Measurements from ENCODE around the gene UNC5C. TPM values are rescaled to one million over a fixed set of nuclear protein-coding genes. Genes with fewer than 3 reads are reported as not detected.

The UNC5C gene
- total RNA-seq, 4 donors from 2014 or later: 1.2 to 5.0 (median 3.0) TPM

- Histone ChIP-seq H3K4me3 (no peak overlapping the region), H3K4me1 (no peaks in the 10 kb centered on the region), H3K27me3 (no peaks in the 10 kb centered on the region), H3K9me3 (no peaks in the 10 kb centered on the region), H3K36me3 (no peaks in the 10 kb centered on the region), H3K27ac (peak overlapping the region in 1 of 4 donors; percentile 39)
- 69 to 99% methylated on average over 3 of the region's 3 CpGs for WGBS, 2 donors
- no peak for DNase-seq (ENCODE audit: low spot score in 2 of 2)
- TF ChIP-seq POLR2A (IDR thresholded peaks at IDR 0.05): no peak
- no peak for TF ChIP-seq EP300 (IDR thresholded peaks at IDR 0.05)
- TF ChIP-seq CTCF (IDR thresholded peaks at IDR 0.05): no peak
Observed at GRCh38 chr4:95541094-95541493, 7.7 kb downstream of the UNC5C start.

- Histone ChIP-seq H3K9me3 (no peaks in the 10 kb centered on the region), H3K27me3 (no peaks in the 10 kb centered on the region), H3K4me1 (no peaks in the 10 kb centered on the region), H3K27ac (peak overlapping the region in 2 of 4 donors; percentile 20 to 52), H3K36me3 (no peaks in the 10 kb centered on the region), H3K4me3 (no peak overlapping the region)
- no peak for DNase-seq (ENCODE audit: low spot score in 2 of 2)
- 34 to 41% methylated on average over 3 of the region's 3 CpGs for WGBS, 2 donors
- no peak for TF ChIP-seq CTCF (IDR thresholded peaks at IDR 0.05)
- no peak for TF ChIP-seq EP300 (IDR thresholded peaks at IDR 0.05)
- no peak for TF ChIP-seq POLR2A (IDR thresholded peaks at IDR 0.05)
Observed at GRCh38 chr4:95540227-95540626, 8.5 kb downstream of the UNC5C start.

- H3K4me1 ChIP-seq: no peaks in the 10 kb centered on the region
- H3K36me3 ChIP-seq: no peaks in the 10 kb centered on the region
- DNase-seq (ENCODE audit: low spot score in 2 of 2): no peak
- no peaks in the 10 kb centered on the region for H3K9me3 ChIP-seq
- H3K27ac ChIP-seq: peak overlapping the region in 2 of 4 donors; percentile 6 to 52
- no peak for TF ChIP-seq POLR2A (IDR thresholded peaks at IDR 0.05)
- no peak for TF ChIP-seq CTCF (IDR thresholded peaks at IDR 0.05)
- no peak for TF ChIP-seq EP300 (IDR thresholded peaks at IDR 0.05)
- H3K27me3 ChIP-seq: no peaks in the 10 kb centered on the region
- no peak overlapping the region for H3K4me3 ChIP-seq
- WGBS, 2 donors: 79% methylated on average over 5 of the region's 5 CpGs
Observed at GRCh38 chr4:95539106-95539505, 9.7 kb downstream of the UNC5C start.

GRCh38 chr4:95537863-95538488 lies 10.8 kb downstream of the UNC5C start:
- no peaks in the 10 kb centered on the region for H3K27me3 ChIP-seq
- TF ChIP-seq POLR2A (IDR thresholded peaks at IDR 0.05) (no peak), EP300 (IDR thresholded peaks at IDR 0.05) (no peak), CTCF (IDR thresholded peaks at IDR 0.05) (no peak)
- no peaks in the 10 kb centered on the region for H3K36me3 ChIP-seq
- H3K27ac ChIP-seq: no peak overlapping the region
- no peak overlapping the region for H3K4me3 ChIP-seq
- WGBS, 2 donors: 86 to 88% methylated on average over 3 of the region's 3 CpGs
- H3K4me1 ChIP-seq: no peaks in the 10 kb centered on the region
- no peaks in the 10 kb centered on the region for H3K9me3 ChIP-seq
- DNase-seq (ENCODE audit: low spot score in 2 of 2): no peak

- H3K4me3 ChIP-seq: no peak overlapping the region
- H3K36me3 ChIP-seq: no peaks in the 10 kb centered on the region
- no peaks in the 10 kb centered on the region for H3K9me3 ChIP-seq
- no peak for TF ChIP-seq POLR2A (IDR thresholded peaks at IDR 0.05)
- no peak for TF ChIP-seq CTCF (IDR thresholded peaks at IDR 0.05)
- no peak for TF ChIP-seq EP300 (IDR thresholded peaks at IDR 0.05)
- DNase-seq (ENCODE audit: low spot score in 2 of 2): no peak
- peak overlapping the region in 1 of 4 donors; percentile 31 for H3K27ac ChIP-seq
- 65 to 72% methylated on average over 8 of the region's 8 CpGs for WGBS, 2 donors
- no peaks in the 10 kb centered on the region for H3K27me3 ChIP-seq
- H3K4me1 ChIP-seq: no peaks in the 10 kb centered on the region
Observed at GRCh38 chr4:95537191-95537590, 11.6 kb downstream of the UNC5C start.

Data from tibial nerve (tissue), 4 donors.